ENCODE data around the gene DUSP15.
A peak's percentile ranks its signal among the peaks of the same experiment; 100 is the strongest.

DUSP15 gene

GRCh38 chr20:31894980-31895675, 24.8 kb upstream of the DUSP15 start:
- no peak for DNase-seq (ENCODE audit: low read depth in 2 of 2)

GRCh38 chr20:31890646-31891045, 20.3 kb upstream of the DUSP15 start:
- DNase-seq (ENCODE audit: low read depth in 2 of 2): no peak

GRCh38 chr20:31883829-31884228, 13.5 kb upstream of the DUSP15 start:
- DNase-seq (ENCODE audit: low read depth in 2 of 2): no peak

GRCh38 chr20:31881945-31882344, 11.6 kb upstream of the DUSP15 start:
- DNase-seq (ENCODE audit: low read depth in 2 of 2): no peak

- DNase-seq (ENCODE audit: low read depth in 2 of 2): peak; percentile 79 to 81
Observed at GRCh38 chr20:31879143-31879987, 9.0 kb upstream of the DUSP15 start.

GRCh38 chr20:31877684-31878083, 7.4 kb upstream of the DUSP15 start:
- DNase-seq (ENCODE audit: low read depth in 2 of 2): no peak

GRCh38 chr20:31875671-31876070, 5.3 kb upstream of the DUSP15 start:
- no peak for DNase-seq (ENCODE audit: low read depth in 2 of 2)

GRCh38 chr20:31872406-31872805, 2.1 kb upstream of the DUSP15 start:
- no peak for DNase-seq (ENCODE audit: low read depth in 2 of 2)

GRCh38 chr20:31871618-31871954, 1.3 kb upstream of the DUSP15 start:
- DNase-seq (ENCODE audit: low read depth in 2 of 2): no peak

- DNase-seq (ENCODE audit: low read depth in 2 of 2): no peak
Observed at GRCh38 chr20:31870726-31871617, 645 bp upstream of the DUSP15 start.

- DNase-seq (ENCODE audit: low read depth in 2 of 2): no peak
Observed at GRCh38 chr20:31869673-31869941, 720 bp downstream of the DUSP15 start.

- DNase-seq (ENCODE audit: low read depth in 2 of 2): no peak
Observed at GRCh38 chr20:31868853-31869672, 1.3 kb downstream of the DUSP15 start.

GRCh38 chr20:31866221-31866620, 4.1 kb downstream of the DUSP15 start:
- no peak for DNase-seq (ENCODE audit: low read depth in 2 of 2)

- DNase-seq (ENCODE audit: low read depth in 2 of 2): no peak
Observed at GRCh38 chr20:31864521-31865400, 5.6 kb downstream of the DUSP15 start.

GRCh38 chr20:31863296-31864085, 6.8 kb downstream of the DUSP15 start:
- DNase-seq (ENCODE audit: low read depth in 2 of 2): no peak

- DNase-seq (ENCODE audit: low read depth in 2 of 2): no peak
Observed at GRCh38 chr20:31862506-31862905, 7.8 kb downstream of the DUSP15 start.

- DNase-seq (ENCODE audit: low read depth in 2 of 2): no peak
Observed at GRCh38 chr20:31862157-31862470, 8.2 kb downstream of the DUSP15 start.

- no peak for DNase-seq (ENCODE audit: low read depth in 2 of 2)
Observed at GRCh38 chr20:31861385-31862156, 8.8 kb downstream of the DUSP15 start.

- DNase-seq (ENCODE audit: low read depth in 2 of 2): no peak
Observed at GRCh38 chr20:31861135-31861384, 9.3 kb downstream of the DUSP15 start.
